HG03139 (cell line): ENCODE measurements around the gene GASK1B.

Experiments
- ATAC-seq: cut with Tn5 transposase; IDR thresholded peaks from one replicate; pipeline ENCODE4 v1.9.1; 2021; ENCODE audit not compliant: unreplicated experiment

The GASK1B gene

GRCh38 chr4:158172261-158173258 is at the start of gene GASK1B:
Gene GASK1B (minus strand): TSS chr4:158173025. CDS start chr4:158171375, 1,650 bp downstream.
- ATAC-seq: no peak

- ATAC-seq: no peak
These were observed 46.8 kb upstream of the GASK1B start for GRCh38 chr4:158219623-158220022.

DNA sequence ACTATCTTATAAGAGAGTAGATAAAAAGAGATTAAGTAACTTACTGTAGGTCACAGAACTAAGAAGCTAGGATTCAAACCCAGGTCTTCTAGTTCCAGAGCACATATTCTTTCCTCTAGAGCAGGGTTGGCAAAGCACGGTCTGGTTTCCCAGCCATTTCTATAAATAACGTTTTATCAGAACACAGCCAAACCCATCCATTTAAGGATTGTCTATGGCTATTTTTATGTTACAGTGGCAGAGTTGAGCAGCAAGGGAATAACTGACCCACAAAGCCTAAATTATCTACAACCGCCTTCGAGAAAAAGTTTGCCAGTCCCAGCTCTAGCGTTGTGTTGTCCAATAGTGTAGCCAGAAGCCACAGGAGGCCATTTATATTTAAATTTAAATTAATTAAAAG is 44.9 kb upstream of the GASK1B start:
- no peak for ATAC-seq

GRCh38 chr4:158214856-158215255 is 42.0 kb upstream of the GASK1B start:
- ATAC-seq: no peak

- ATAC-seq: no peak
These were observed 40.6 kb upstream of the GASK1B start for GRCh38 chr4:158213466-158213865.

- no peak for ATAC-seq
These were observed 38.4 kb upstream of the GASK1B start for GRCh38 chr4:158211222-158211621.

DNA sequence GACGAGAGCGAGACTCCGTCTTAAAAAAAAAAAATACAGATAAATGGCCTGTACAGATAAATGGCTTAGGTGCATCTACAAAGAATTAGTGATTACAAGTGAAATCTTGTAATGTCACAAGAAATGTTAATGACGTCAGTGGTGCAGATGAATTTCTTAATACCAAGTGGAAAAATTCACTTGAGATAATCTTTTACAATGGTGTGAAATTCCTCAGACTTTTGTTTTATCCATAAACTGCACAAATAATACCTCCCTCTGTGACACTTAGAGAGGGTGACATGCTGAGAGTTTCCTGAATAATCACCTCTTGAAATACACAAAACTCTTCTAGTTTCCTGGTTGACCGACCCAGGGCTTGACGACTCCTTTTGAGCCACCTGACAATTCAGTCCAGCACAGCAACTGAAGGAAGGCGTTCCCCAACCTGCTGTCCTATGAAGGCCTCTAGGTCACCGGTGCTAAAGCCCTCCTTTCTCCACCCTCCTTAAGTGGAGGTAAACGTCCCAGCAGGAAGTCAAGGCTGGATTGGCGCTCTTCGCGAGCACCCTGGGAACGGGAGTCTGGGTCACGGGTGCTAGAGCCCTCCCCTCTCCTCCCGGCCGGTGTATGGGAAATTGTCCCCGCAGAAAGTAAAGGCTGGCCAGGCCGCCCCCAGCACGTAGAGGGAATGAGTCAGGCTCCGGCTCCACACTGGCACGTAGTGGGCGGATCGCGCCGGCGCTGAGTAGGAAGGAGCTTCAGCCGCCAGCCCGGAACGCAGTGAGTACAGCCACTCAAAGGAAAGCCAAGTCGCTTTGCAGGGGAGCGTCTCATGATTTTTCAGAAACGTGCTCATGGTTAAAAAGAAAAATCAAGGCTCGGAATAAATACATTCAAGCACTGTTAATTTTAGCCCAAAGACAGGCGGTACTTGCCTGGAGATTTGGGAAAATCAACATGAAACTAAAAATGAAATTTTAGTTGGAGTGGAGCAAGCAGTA is 37.3 kb upstream of the GASK1B start, which contains the start of gene TMEM144:
Gene TMEM144 (plus strand): TSS at position 662 of the 983 bp plus-strand sequence. CDS start 2,182 bp downstream, outside the sequence.
- peak; percentile 93 for ATAC-seq

DNA sequence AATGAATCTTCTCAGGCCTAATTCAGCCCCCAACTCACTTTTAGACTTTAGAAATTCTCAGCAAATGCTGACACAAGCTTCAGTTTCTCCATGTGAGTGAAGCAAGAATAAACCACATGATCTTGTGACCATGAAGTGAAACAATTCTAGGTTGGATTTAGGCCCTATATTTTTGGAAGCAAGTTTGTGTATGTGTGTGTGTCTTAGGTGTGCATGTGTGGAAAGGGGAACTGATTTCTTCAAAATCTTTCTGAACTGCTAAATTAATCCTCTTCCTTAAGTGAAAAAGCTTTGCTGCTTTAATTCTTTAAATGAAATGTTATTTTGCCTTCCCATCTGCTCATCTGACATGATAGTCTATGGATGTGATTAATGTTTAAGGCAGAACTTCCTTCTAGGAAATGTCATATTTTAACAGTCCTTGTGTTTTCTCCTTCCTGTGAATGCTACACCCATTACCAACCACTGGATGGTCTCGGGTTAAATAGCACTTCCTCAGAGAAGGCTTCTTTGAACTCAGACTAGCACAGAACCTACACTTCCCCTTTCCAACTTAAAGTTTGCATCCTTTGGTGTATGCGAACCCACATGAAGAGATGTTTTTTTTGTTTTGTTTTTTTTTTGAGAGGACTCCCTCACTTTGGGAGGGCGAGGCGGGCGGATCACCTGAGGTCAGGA is 36.3 kb upstream of the GASK1B start:
- ATAC-seq: peak; percentile 58

DNA sequence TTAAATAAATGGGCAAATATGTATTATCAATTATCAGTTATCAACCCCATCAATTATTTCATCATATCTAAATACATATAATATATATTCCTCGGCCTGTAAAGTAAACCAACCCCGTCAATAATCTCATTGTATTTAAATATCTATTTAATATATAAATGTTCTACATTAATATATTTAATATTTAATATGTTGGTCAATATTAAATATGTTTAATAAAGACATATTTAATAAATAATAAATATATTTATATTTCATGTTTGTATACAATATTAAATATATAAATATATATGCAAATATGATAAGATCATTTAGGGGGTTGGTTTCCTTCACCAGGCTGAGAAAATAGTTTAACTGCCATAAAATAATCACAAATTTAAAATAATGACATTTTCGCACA is 31.1 kb upstream of the GASK1B start:
- ATAC-seq: no peak

- no peak for ATAC-seq
These were observed 30.6 kb upstream of the GASK1B start for GRCh38 chr4:158203436-158203835.

DNA sequence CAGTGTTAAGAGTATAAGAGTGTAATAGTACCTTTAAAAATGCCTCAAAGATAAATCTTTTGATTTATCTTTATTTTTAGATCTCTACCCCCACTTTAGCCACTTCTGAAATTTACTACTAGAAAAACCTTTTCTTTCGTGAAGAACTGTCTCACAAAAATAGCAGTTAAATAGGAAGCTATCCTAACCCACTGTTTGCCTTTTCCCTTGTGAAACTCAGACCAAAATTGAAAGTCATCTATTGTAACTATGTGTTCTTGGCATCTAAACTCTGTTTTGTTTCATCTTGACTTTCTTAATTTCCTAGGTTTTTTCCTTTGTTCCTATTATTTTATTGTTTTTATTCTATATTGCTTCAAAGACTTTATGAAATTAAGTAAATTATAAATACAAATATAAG is 29.7 kb upstream of the GASK1B start:
- ATAC-seq: no peak

- ATAC-seq: no peak
These were observed 29.1 kb upstream of the GASK1B start for GRCh38 chr4:158201876-158202275.

DNA sequence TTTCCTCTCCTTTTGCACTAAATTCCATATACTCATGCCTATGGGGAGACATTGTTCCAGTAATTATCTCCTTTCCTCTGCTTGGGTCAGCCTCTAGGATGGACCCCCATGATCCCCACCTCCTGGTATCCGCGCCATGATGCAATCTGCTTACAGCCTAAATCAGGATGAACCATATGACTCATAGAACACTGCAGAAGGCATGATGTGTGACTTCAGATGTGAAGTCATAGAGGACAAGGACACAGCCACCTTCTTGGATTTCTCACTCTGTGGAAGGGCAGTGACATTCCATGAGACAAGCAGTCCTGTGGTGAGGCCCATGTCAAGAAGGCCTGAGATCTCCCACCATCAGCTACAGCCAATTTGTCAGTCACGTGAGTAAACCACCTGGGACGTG is 28.5 kb upstream of the GASK1B start:
- no peak for ATAC-seq

DNA sequence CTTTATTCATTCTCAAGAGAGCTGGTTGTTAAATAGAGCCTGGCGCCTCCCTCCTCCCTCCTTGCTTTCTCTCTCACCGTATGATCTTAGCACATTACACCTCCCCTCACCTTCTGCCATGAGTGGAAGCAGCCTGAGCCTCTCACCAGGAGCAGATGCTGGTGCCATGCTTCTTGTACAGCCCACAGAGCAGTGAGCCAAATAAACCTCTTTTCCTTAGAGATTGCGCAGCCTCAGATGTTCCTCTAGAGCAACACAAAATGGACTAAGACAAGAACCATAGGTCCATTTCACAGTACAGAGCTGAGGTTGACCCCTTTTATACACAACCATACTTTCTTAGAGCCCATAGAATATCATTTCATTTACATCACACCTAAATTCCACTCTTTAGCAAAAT is 27.4 kb upstream of the GASK1B start:
- ATAC-seq: no peak

DNA sequence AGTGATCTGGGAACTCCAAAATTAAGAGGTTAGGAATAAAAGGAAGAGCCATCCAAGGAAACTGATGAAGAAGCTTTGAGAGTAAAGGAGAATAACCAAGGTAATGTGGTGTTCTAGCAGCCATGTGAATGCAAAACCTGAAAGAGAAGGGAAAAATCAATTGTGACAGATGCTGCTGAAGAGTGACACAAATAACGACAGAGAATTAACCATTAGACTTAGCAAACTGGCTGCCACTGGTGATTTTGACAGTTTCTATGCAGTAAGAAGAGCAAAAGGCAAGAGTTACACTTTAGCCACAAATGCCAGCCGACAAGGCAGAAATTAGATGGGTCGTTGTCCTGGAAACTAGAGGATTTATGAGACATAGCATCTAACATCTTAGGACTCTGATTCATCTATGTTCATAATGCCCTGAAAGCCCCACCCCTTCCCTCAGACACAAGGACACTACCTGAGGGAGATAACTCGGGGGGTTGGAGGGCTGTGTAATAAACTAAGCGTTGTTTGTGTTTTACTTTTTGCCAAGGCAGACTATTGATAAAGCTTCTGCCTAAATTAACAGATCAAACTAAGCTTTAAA is 24.5 kb upstream of the GASK1B start:
- no peak for ATAC-seq

GRCh38 chr4:158195297-158195696 is 22.5 kb upstream of the GASK1B start:
- no peak for ATAC-seq

- no peak for ATAC-seq
These were observed 20.4 kb upstream of the GASK1B start for GRCh38 chr4:158193171-158193749.

DNA sequence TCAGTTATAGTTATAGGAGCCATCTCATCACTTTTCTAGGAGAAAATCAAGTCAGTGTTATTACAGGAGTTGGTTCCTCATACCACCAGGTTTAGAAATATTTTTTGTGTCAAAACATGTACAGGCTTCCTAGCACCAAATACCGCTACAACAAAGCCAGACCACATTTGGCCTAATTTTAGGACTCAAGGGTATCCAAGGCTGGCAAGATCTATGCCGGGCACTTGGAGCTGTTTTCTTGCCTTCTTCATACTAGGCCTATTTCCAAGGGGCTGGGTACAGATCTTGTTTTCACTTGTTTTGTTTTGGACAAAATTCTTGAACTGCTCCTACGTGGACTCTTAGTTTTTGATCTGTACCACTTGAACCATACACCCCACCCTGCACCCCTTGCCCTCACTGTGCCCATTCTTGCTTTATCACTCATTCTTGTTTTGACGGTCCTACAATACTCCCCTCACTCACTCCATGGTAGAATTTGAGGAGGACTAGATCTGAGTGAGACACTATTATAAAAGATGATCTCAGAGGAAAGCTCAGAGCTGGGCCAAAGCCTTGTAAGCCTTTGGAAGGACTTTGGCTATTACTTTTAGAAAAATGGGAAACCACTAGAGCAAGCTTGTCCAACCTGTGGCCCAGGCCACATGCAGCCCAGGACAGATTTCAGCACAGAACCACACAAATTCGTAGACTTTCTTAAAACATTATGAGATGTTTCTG is 19.8 kb upstream of the GASK1B start:
- no peak for ATAC-seq

GRCh38 chr4:158190718-158191117 is 17.9 kb upstream of the GASK1B start:
- no peak for ATAC-seq
